Sigmoid colon (tissue), 4 donors: Measurements from ENCODE around the gene PRR14L.

Experiments used
- EP300 ChIP-seq, 4 donors: sonication (generic); formaldehyde crosslinking; IDR thresholded peaks; one replicate each; pipeline ENCODE4 v1.6.1; 2017; ENCODE audit warnings: antibody characterized with exemption in 4 of 4
- POLR2A ChIP-seq, 2 donors: fragments of 450-650 bp; IDR thresholded peaks; one replicate each; pipeline ENCODE4 v1.6.1; 2016; ENCODE audit warnings: antibody characterized with exemption in 2 of 2, mild to moderate bottlenecking in 2 of 2, moderate library complexity in 2 of 2
- POLR2AphosphoS5 ChIP-seq, 4 donors: sonication (generic); formaldehyde crosslinking; IDR thresholded peaks; one replicate each; pipeline ENCODE4 v1.6.1; 2017; ENCODE audit warnings: antibody characterized with exemption in 4 of 4
- TF ChIP-seq, protein P1 (sequence below), 4 experiments: fragments of 450-650 bp in 3 of 4; fragments of 200-600 bp in 1 of 4; IDR thresholded peaks; one replicate each; pipeline ENCODE4 v1.5.1; 2016 to 2019; ENCODE audit warnings: antibody characterized with exemption in 4 of 4, mild to moderate bottlenecking in 3 of 4, moderate library complexity in 2 of 4

- TF ChIP-seq, protein P1, sequence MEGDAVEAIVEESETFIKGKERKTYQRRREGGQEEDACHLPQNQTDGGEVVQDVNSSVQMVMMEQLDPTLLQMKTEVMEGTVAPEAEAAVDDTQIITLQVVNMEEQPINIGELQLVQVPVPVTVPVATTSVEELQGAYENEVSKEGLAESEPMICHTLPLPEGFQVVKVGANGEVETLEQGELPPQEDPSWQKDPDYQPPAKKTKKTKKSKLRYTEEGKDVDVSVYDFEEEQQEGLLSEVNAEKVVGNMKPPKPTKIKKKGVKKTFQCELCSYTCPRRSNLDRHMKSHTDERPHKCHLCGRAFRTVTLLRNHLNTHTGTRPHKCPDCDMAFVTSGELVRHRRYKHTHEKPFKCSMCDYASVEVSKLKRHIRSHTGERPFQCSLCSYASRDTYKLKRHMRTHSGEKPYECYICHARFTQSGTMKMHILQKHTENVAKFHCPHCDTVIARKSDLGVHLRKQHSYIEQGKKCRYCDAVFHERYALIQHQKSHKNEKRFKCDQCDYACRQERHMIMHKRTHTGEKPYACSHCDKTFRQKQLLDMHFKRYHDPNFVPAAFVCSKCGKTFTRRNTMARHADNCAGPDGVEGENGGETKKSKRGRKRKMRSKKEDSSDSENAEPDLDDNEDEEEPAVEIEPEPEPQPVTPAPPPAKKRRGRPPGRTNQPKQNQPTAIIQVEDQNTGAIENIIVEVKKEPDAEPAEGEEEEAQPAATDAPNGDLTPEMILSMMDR (IDR thresholded peaks at IDR 0.05) = no peak
- TF ChIP-seq EP300 (IDR thresholded peaks at IDR 0.05) (no peak), POLR2AphosphoS5 (IDR thresholded peaks at IDR 0.05) (no peak), POLR2A (IDR thresholded peaks at IDR 0.05) (no peak)
Observed at GRCh38 chr22:31739795-31740201, 10.1 kb downstream of the PRR14L start.
